B cell (primary cell): Measurements from ENCODE around the gene TLL1. TPM values are rescaled to one million over a fixed set of nuclear protein-coding genes. Genes with fewer than 3 reads are reported as not detected.

Experiments
- ATAC-seq: fragments of 200-7000 bp; cut with Tn5 transposase; one replicate; pipeline ENCODE4 v1.10.0; 2021; ENCODE audit warnings: low read depth, mild to moderate bottlenecking, moderate number of reproducible peaks, moderate library complexity
- CTCF ChIA-PET: fragments of 350-600 bp; sonication (Branson Sonifier 250); formaldehyde crosslinking; loops from one replicate; lab custom pipeline; 2021; ENCODE audit warnings: antibody characterized with exemption, inconsistent platforms; lab: Charles Lee
- POLR2A ChIA-PET: fragments of 350-600 bp; sonication (Branson Sonifier 250); formaldehyde crosslinking; loops from one replicate; lab custom pipeline; 2021; ENCODE audit warnings: antibody characterized with exemption; lab: Charles Lee
- DNase-seq: peaks from one replicate; pipeline ENCODE4 v3.0.0; 2013
- H2AFZ ChIP-seq: 2 replicates; pipeline ENCODE4 v1.6.1; 2012; ENCODE audit warnings: mild to moderate bottlenecking, low read depth, low read length; ENCODE audit not compliant: insufficient read depth, poor library complexity, severe bottlenecking
- H3K27ac ChIP-seq, 2 donors: 1 replicate in 1 of 2; 2 replicates in 1 of 2; pipeline ENCODE4 v1.5.1; 2012 to 2013; ENCODE audit warnings: low read length in 2 of 2, mild to moderate bottlenecking in 2 of 2, moderate library complexity in 1 of 2
- H3K27me3 ChIP-seq, 4 experiments: fragments of 200-600 bp in 1 of 4; sonication (generic) in 1 of 4; replicated peaks in 1 of 4; 1 replicate in 2 of 4; 2 replicates in 2 of 4; pipeline versions ENCODE4 v1.6.1 to v1.7.0; 2013 to 2016; ENCODE audit warnings: low read length in 3 of 4, mild to moderate bottlenecking in 2 of 4, mixed read lengths in 1 of 4, moderate library complexity in 1 of 4; ENCODE audit not compliant: insufficient read depth in 4 of 4, control insufficient read depth in 3 of 4; ENCODE audit errors: control extremely low read depth in 1 of 4
- H3K36me3 ChIP-seq, 2 experiments: replicated peaks in 1 of 2; 1 replicate in 1 of 2; 2 replicates in 1 of 2; pipeline versions ENCODE4 v1.6.1 to v1.7.1; 2013; ENCODE audit warnings: low read length in 1 of 2; ENCODE audit not compliant: insufficient read depth in 2 of 2, control insufficient read depth in 1 of 2; ENCODE audit errors: control extremely low read depth in 1 of 2, extremely low read depth in 1 of 2
- H3K4me1 ChIP-seq, 2 donors: fragments of 200-600 bp in 1 of 2; sonication (generic) in 1 of 2; 1 replicate in 1 of 2; 2 replicates in 1 of 2; pipeline versions ENCODE4 v1.5.1 to v1.6.1; 2013 to 2017; ENCODE audit warnings: low read length in 2 of 2; ENCODE audit not compliant: control insufficient read depth in 2 of 2, insufficient read depth in 2 of 2
- H3K4me2 ChIP-seq: replicated peaks from 2 replicates; pipeline ENCODE3; 2012; ENCODE audit warnings: mild to moderate bottlenecking, low read depth, low read length; ENCODE audit not compliant: poor library complexity, severe bottlenecking
- H3K4me3 ChIP-seq, 5 experiments: fragments of 200-600 bp in 1 of 5; sonication (generic) in 1 of 5; 1 replicate in 3 of 5; 2 replicates in 2 of 5; pipeline versions ENCODE4 v1.5.1 to v1.7.0; 2011 to 2016; ENCODE audit warnings: low read length in 4 of 5, mild to moderate bottlenecking in 4 of 5, low read depth in 2 of 5, control low read depth in 1 of 5, moderate library complexity in 1 of 5; ENCODE audit not compliant: insufficient read depth in 1 of 5; ENCODE audit errors: control extremely low read depth in 1 of 5, extremely low read depth in 1 of 5
- H3K79me2 ChIP-seq: fragments of 200-600 bp; sonication (generic); one replicate; pipeline ENCODE4 v1.6.0; 2016; ENCODE audit warnings: low read length; ENCODE audit not compliant: control insufficient read depth, insufficient read depth
- H3K9ac ChIP-seq: fragments of 200-600 bp; sonication (generic); 2 replicates; pipeline ENCODE4 v1.6.1; 2017; ENCODE audit warnings: mild to moderate bottlenecking, low read length, moderate library complexity
- H3K9me3 ChIP-seq, 3 donors: one replicate each; pipeline versions ENCODE4 v1.6.1 to v1.7.1; 2013; ENCODE audit warnings: low read length in 2 of 3; ENCODE audit not compliant: control insufficient read depth in 2 of 3, insufficient read depth in 1 of 3; ENCODE audit errors: control extremely low read depth in 1 of 3
- H4K20me1 ChIP-seq: 2 replicates; pipeline ENCODE4 v1.6.0; 2012; ENCODE audit warnings: mild to moderate bottlenecking, low read length; ENCODE audit not compliant: insufficient read depth, control insufficient read depth, poor library complexity, severe bottlenecking
- H3K27ac Mint-ChIP-seq: one replicate; pipeline ENCODE4 v1.8.0; 2021; ENCODE audit warnings: mixed read lengths
- H3K27me3 Mint-ChIP-seq: one replicate; pipeline ENCODE4 v1.8.0; 2021; ENCODE audit warnings: mixed read lengths
- H3K4me1 Mint-ChIP-seq: one replicate; pipeline ENCODE4 v1.8.0; 2021; ENCODE audit warnings: mixed read lengths
- H3K4me3 Mint-ChIP-seq: one replicate; pipeline ENCODE4 v1.8.0; 2021; ENCODE audit warnings: mixed read lengths
- H3K9me3 Mint-ChIP-seq: one replicate; pipeline ENCODE4 v1.8.0; 2022; ENCODE audit warnings: mixed read lengths; ENCODE audit not compliant: insufficient read depth
- CTCF ChIP-seq: fragments of 200-600 bp; IDR thresholded peaks from one replicate; pipeline ENCODE4 v1.8.0; 2022; ENCODE audit warnings: antibody characterized with exemption, mild to moderate bottlenecking
- EZH2 ChIP-seq: IDR thresholded peaks from 2 replicates; pipeline ENCODE4 v1.6.1; 2012; ENCODE audit warnings: borderline replicate concordance, low read depth, mild to moderate bottlenecking, moderate library complexity, low read length; ENCODE audit not compliant: insufficient read depth, poor library complexity, severe bottlenecking
- WGBS: methylation state at CpG from one replicate; pipeline ENCODE4 v1.1.5; 2013; ENCODE audit warnings: missing lambda C conversion rate; ENCODE audit not compliant: insufficient coverage; 5-methylcytosine and 5-hydroxymethylcytosine counted together
- intact Hi-C: fragments of 100-400 bp; cut with micrococcal nuclease; formaldehyde crosslinking; loops from one replicate; pipeline ENCODE4 v1.10.0; 2022
- polyA plus RNA-seq: library from polyadenylated mRNA; depleted of rRNA; stranded (reverse); fragments of >200 nt; gene quantifications from 2 replicates; pipeline ENCODE4 v1.2.3, GENCODE V29; 2012
- total RNA-seq, 2 donors: library from RNA; stranded (reverse); fragments of 120-200 nt in 1 of 2; gene quantifications; 1 replicate in 1 of 2; 2 replicates in 1 of 2; pipeline versions ENCODE4 v1.2.3 to v1.2.4, GENCODE V29; 2013 to 2022

TLL1 gene
- total and polyA plus RNA-seq, 2 donors (not counting 1 experiment from before 2014, with no cell fraction given) = not detected

- ChIA-PET POLR2A (no interaction called here), CTCF (no interaction called here)
- no CpG with 5 or more reads among the region's 8 CpGs for WGBS
- no peak overlapping the region for H3K27ac ChIP-seq
- H4K20me1 ChIP-seq = no peaks in the 10 kb centered on the region
- no peaks in the 10 kb centered on the region for H3K36me3 ChIP-seq
- DNase-seq = no peak
- intact Hi-C loops = no loop called here
- ATAC-seq = no peak
- TF ChIP-seq EZH2 (no peak), CTCF (no peak)
- no peak overlapping the region for H3K4me2 ChIP-seq
- Mint-ChIP-seq H3K4me1 (no peaks in the 10 kb centered on the region), H3K4me3 (no peak overlapping the region), H3K27ac (no peak overlapping the region), H3K27me3 (no peaks in the 10 kb centered on the region), H3K9me3 (no peaks in the 10 kb centered on the region)
- no peaks in the 10 kb centered on the region for H3K79me2 ChIP-seq
- H3K4me3 ChIP-seq = no peak overlapping the region
- no peaks in the 10 kb centered on the region for H3K27me3 ChIP-seq
- no peak overlapping the region for H3K9ac ChIP-seq
- H2AFZ ChIP-seq = no peak overlapping the region
- H3K9me3 ChIP-seq = no peaks in the 10 kb centered on the region
- H3K4me1 ChIP-seq = no peaks in the 10 kb centered on the region
These were observed 169.5 kb downstream of the TLL1 start for GRCh38 chr4:166042510-166043055.

DNA sequence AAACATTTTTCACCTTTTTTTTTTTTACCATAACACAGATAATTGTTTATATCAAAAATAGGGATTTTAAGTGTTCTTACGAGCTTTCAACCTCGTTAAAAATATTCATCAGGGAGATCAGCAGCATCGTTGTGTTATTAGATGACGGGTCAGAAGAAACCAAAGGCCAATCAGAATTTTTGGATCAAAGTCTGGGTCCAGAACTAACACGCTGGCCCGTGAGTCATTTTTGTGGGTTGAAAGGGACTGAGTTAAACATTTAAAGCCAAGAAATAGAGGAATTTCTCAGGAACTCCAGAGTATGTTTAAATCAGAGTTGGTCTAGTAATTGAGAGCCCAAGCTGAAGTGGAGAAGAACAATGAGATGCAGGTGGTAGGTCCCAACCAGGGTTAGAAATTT lies 170.8 kb downstream of the TLL1 start:
- H3K9me3 Mint-ChIP-seq = no peaks in the 10 kb centered on the region
- DNase-seq = no peak
- Histone ChIP-seq H3K4me1 (no peaks in the 10 kb centered on the region), H3K27ac (no peak overlapping the region), H3K79me2 (no peaks in the 10 kb centered on the region), H2AFZ (no peak overlapping the region), H3K4me2 (no peak overlapping the region), H3K27me3 (no peaks in the 10 kb centered on the region), H4K20me1 (no peaks in the 10 kb centered on the region), H3K36me3 (no peaks in the 10 kb centered on the region), H3K9ac (no peak overlapping the region), H3K4me3 (no peak overlapping the region), H3K9me3 (no peaks in the 10 kb centered on the region)
- no peak overlapping the region for H3K27ac Mint-ChIP-seq
- intact Hi-C loops = no loop called here
- no peak for ATAC-seq
- WGBS = 93% methylated on average over 6 of the region's 6 CpGs
- TF ChIP-seq EZH2 (no peak), CTCF (no peak)
- ChIA-PET CTCF (no interaction called here), POLR2A (no interaction called here)
- no peak overlapping the region for H3K4me3 Mint-ChIP-seq
- H3K4me1 Mint-ChIP-seq = no peaks in the 10 kb centered on the region
- H3K27me3 Mint-ChIP-seq = no peaks in the 10 kb centered on the region
